Measurements from ENCODE around the gene KLHL22. TPM values are rescaled to one million over a fixed set of nuclear protein-coding genes. Genes with fewer than 3 reads are reported as not detected.

Gene KLHL22
- polyA plus RNA-seq, 4 donors = 5.9 to 15.1 (median 8.6) TPM

GRCh38 chr22:20439556-20439927, 56.1 kb downstream of the KLHL22 start:
- WGBS, 3 donors = 87 to 91% (median 87%) methylated on average over 4 of the region's 4 CpGs
- Histone ChIP-seq H3K27me3 (ENCODE audit: control insufficient read depth in 3 of 3, insufficient read depth in 3 of 3, low read length in 3 of 3) (peaks cover 15 to 46% (median 19%) of the 10 kb centered on the region in 3 donors), H3K4me1 (ENCODE audit: control insufficient read depth in 3 of 3, insufficient read depth in 2 of 3, low read depth in 1 of 3, low read length in 2 of 3) (peaks cover 0 to 21% (median 0%) of the 10 kb centered on the region in 3 donors), H3K27ac (ENCODE audit: low read depth in 1 of 3, low read length in 2 of 3) (no peak overlapping the region), H3K36me3 (ENCODE audit: control insufficient read depth in 3 of 3, insufficient read depth in 2 of 3, low read depth in 1 of 3, low read length in 3 of 3) (peaks cover 0 to 43% (median 3%) of the 10 kb centered on the region in 3 donors), H3K9me3 (ENCODE audit: control insufficient read depth in 2 of 2, insufficient read depth in 1 of 2, low read depth in 1 of 2, low read length in 1 of 2) (no peaks in the 10 kb centered on the region), H3K4me3 (ENCODE audit: low read depth in 1 of 3, low read length in 3 of 3) (no peak overlapping the region)
- FAIRE-seq (no peak), DNase-seq (no peak)

GRCh38 chr22:20438678-20439492, 56.7 kb downstream of the KLHL22 start:
- 61 to 68% (median 61%) methylated on average over 13 of the region's 13 CpGs for WGBS, 3 donors
- FAIRE-seq = no peak

GRCh38 chr22:20438427-20438677, 57.2 kb downstream of the KLHL22 start:
- WGBS, 3 donors = 33 to 48% (median 45%) methylated on average over 6 of the region's 6 CpGs

More at GRCh38 chr22:20438678-20439492, 56.7 kb downstream of the KLHL22 start:
- no peak for DNase-seq
- H3K9me3 ChIP-seq (ENCODE audit: control insufficient read depth in 2 of 2, insufficient read depth in 1 of 2, low read depth in 1 of 2, low read length in 1 of 2) = no peaks in the 10 kb centered on the region
- H3K27ac ChIP-seq (ENCODE audit: low read depth in 1 of 3, low read length in 2 of 3) = peak overlapping the region in 1 of 3 donors; percentile 74
- H3K27me3 ChIP-seq (ENCODE audit: control insufficient read depth in 3 of 3, insufficient read depth in 3 of 3, low read length in 3 of 3) = peaks cover 15 to 52% (median 20%) of the 10 kb centered on the region in 3 donors
- H3K4me1 ChIP-seq (ENCODE audit: control insufficient read depth in 3 of 3, insufficient read depth in 2 of 3, low read depth in 1 of 3, low read length in 2 of 3) = peaks cover 0 to 21% (median 0%) of the 10 kb centered on the region in 3 donors
- H3K4me3 ChIP-seq (ENCODE audit: low read depth in 1 of 3, low read length in 3 of 3) = peak overlapping the region in 1 of 3 donors; percentile 52
- peaks cover 0 to 38% (median 3%) of the 10 kb centered on the region in 3 donors for H3K36me3 ChIP-seq (ENCODE audit: control insufficient read depth in 3 of 3, insufficient read depth in 2 of 3, low read depth in 1 of 3, low read length in 3 of 3)

GRCh38 chr22:20437613-20438426, 57.8 kb downstream of the KLHL22 start, which contains the start of gene SCARF2:
Gene SCARF2, minus strand, starts transcription at chr22:20437825. Its CDS starts 71 bp downstream, at chr22:20437754.
- Histone ChIP-seq H3K9me3 (ENCODE audit: control insufficient read depth in 2 of 2, insufficient read depth in 1 of 2, low read depth in 1 of 2, low read length in 1 of 2) (no peaks in the 10 kb centered on the region), H3K4me3 (ENCODE audit: low read depth in 1 of 3, low read length in 3 of 3) (peak within 1 kb of the TSS; percentile 14 to 64 (median 46)), H3K4me1 (ENCODE audit: control insufficient read depth in 3 of 3, insufficient read depth in 2 of 3, low read depth in 1 of 3, low read length in 2 of 3) (peaks cover 0 to 21% (median 0%) of the 10 kb centered on the region in 3 donors), H3K36me3 (ENCODE audit: control insufficient read depth in 3 of 3, insufficient read depth in 2 of 3, low read depth in 1 of 3, low read length in 3 of 3) (peaks cover 0 to 38% (median 3%) of the 10 kb centered on the region in 3 donors), H3K27ac (ENCODE audit: low read depth in 1 of 3, low read length in 2 of 3) (peak within 1 kb of the TSS in 2 of 3 donors; percentile 53 to 74), H3K27me3 (ENCODE audit: control insufficient read depth in 3 of 3, insufficient read depth in 3 of 3, low read length in 3 of 3) (peaks cover 15 to 62% (median 27%) of the 10 kb centered on the region in 3 donors)
- DNase-seq (peak in 1 of 2 donors; percentile 58), FAIRE-seq (no peak)
- WGBS, 3 donors = 3 to 10% (median 7%) methylated on average over 61 to 95 of the region's 95 CpGs

More at GRCh38 chr22:20438427-20438677, 57.2 kb downstream of the KLHL22 start:
- H3K9me3 ChIP-seq (ENCODE audit: control insufficient read depth in 2 of 2, insufficient read depth in 1 of 2, low read depth in 1 of 2, low read length in 1 of 2) = no peaks in the 10 kb centered on the region
- peak overlapping the region in 2 of 3 donors; percentile 49 to 74 for H3K27ac ChIP-seq (ENCODE audit: low read depth in 1 of 3, low read length in 2 of 3)
- H3K4me1 ChIP-seq (ENCODE audit: control insufficient read depth in 3 of 3, insufficient read depth in 2 of 3, low read depth in 1 of 3, low read length in 2 of 3) = peaks cover 0 to 21% (median 0%) of the 10 kb centered on the region in 3 donors
- H3K27me3 ChIP-seq (ENCODE audit: control insufficient read depth in 3 of 3, insufficient read depth in 3 of 3, low read length in 3 of 3) = peaks cover 15 to 57% (median 23%) of the 10 kb centered on the region in 3 donors
- peaks cover 0 to 36% (median 3%) of the 10 kb centered on the region in 3 donors for H3K36me3 ChIP-seq (ENCODE audit: control insufficient read depth in 3 of 3, insufficient read depth in 2 of 3, low read depth in 1 of 3, low read length in 3 of 3)
- H3K4me3 ChIP-seq (ENCODE audit: low read depth in 1 of 3, low read length in 3 of 3) = peak overlapping the region in 2 of 3 donors; percentile 30 to 52
- no peak for DNase-seq
- FAIRE-seq = no peak

GRCh38 chr22:20436768-20437612, 58.6 kb downstream of the KLHL22 start:
- no peak for FAIRE-seq
- H3K36me3 ChIP-seq (ENCODE audit: control insufficient read depth in 3 of 3, insufficient read depth in 2 of 3, low read depth in 1 of 3, low read length in 3 of 3) = peaks cover 0 to 34% (median 0%) of the 10 kb centered on the region in 3 donors
- WGBS, 3 donors = 2 to 3% (median 2%) methylated on average over 45 to 61 of the region's 61 CpGs
- peak overlapping the region in 2 of 3 donors; percentile 53 to 60 for H3K27ac ChIP-seq (ENCODE audit: low read depth in 1 of 3, low read length in 2 of 3)
- H3K9me3 ChIP-seq (ENCODE audit: control insufficient read depth in 2 of 2, insufficient read depth in 1 of 2, low read depth in 1 of 2, low read length in 1 of 2) = peaks cover 0 to 3% of the 10 kb centered on the region in 2 donors
- peak overlapping the region; percentile 14 to 64 (median 46) for H3K4me3 ChIP-seq (ENCODE audit: low read depth in 1 of 3, low read length in 3 of 3)
- DNase-seq = no peak
- H3K27me3 ChIP-seq (ENCODE audit: control insufficient read depth in 3 of 3, insufficient read depth in 3 of 3, low read length in 3 of 3) = peaks cover 17 to 70% (median 27%) of the 10 kb centered on the region in 3 donors
- H3K4me1 ChIP-seq (ENCODE audit: control insufficient read depth in 3 of 3, insufficient read depth in 2 of 3, low read depth in 1 of 3, low read length in 2 of 3) = peaks cover 0 to 21% (median 0%) of the 10 kb centered on the region in 3 donors

GRCh38 chr22:20436307-20436767, 59.3 kb downstream of the KLHL22 start:
- peak overlapping the region; percentile 14 to 64 (median 46) for H3K4me3 ChIP-seq (ENCODE audit: low read depth in 1 of 3, low read length in 3 of 3)
- peak overlapping the region in 2 of 3 donors; percentile 53 to 60 for H3K27ac ChIP-seq (ENCODE audit: low read depth in 1 of 3, low read length in 2 of 3)
- peaks cover 0 to 21% (median 2%) of the 10 kb centered on the region in 3 donors for H3K4me1 ChIP-seq (ENCODE audit: control insufficient read depth in 3 of 3, insufficient read depth in 2 of 3, low read depth in 1 of 3, low read length in 2 of 3)
- peaks cover 0 to 30% (median 0%) of the 10 kb centered on the region in 3 donors for H3K36me3 ChIP-seq (ENCODE audit: control insufficient read depth in 3 of 3, insufficient read depth in 2 of 3, low read depth in 1 of 3, low read length in 3 of 3)
- DNase-seq (peak in 1 of 2 donors; percentile 54), FAIRE-seq (no peak)
- H3K27me3 ChIP-seq (ENCODE audit: control insufficient read depth in 3 of 3, insufficient read depth in 3 of 3, low read length in 3 of 3) = peaks cover 19 to 77% (median 32%) of the 10 kb centered on the region in 3 donors
- peaks cover 0 to 3% of the 10 kb centered on the region in 2 donors for H3K9me3 ChIP-seq (ENCODE audit: control insufficient read depth in 2 of 2, insufficient read depth in 1 of 2, low read depth in 1 of 2, low read length in 1 of 2)
- 0 to 2% (median 1%) methylated on average over 13 to 56 of the region's 56 CpGs for WGBS, 3 donors

GRCh38 chr22:20435436-20436306, 59.9 kb downstream of the KLHL22 start:
- peak overlapping the region in 2 of 3 donors; percentile 23 to 46 for H3K4me3 ChIP-seq (ENCODE audit: low read depth in 1 of 3, low read length in 3 of 3)
- DNase-seq (no peak), FAIRE-seq (no peak)
- 52 to 60% (median 54%) methylated on average over 10 to 11 of the region's 11 CpGs for WGBS, 3 donors
- peaks cover 24 to 83% (median 38%) of the 10 kb centered on the region in 3 donors for H3K27me3 ChIP-seq (ENCODE audit: control insufficient read depth in 3 of 3, insufficient read depth in 3 of 3, low read length in 3 of 3)
- H3K27ac ChIP-seq (ENCODE audit: low read depth in 1 of 3, low read length in 2 of 3) = no peak overlapping the region
- peaks cover 0 to 24% (median 0%) of the 10 kb centered on the region in 3 donors for H3K36me3 ChIP-seq (ENCODE audit: control insufficient read depth in 3 of 3, insufficient read depth in 2 of 3, low read depth in 1 of 3, low read length in 3 of 3)
- H3K9me3 ChIP-seq (ENCODE audit: control insufficient read depth in 2 of 2, insufficient read depth in 1 of 2, low read depth in 1 of 2, low read length in 1 of 2) = peaks cover 0 to 3% of the 10 kb centered on the region in 2 donors
- peaks cover 1 to 23% (median 4%) of the 10 kb centered on the region in 3 donors for H3K4me1 ChIP-seq (ENCODE audit: control insufficient read depth in 3 of 3, insufficient read depth in 2 of 3, low read depth in 1 of 3, low read length in 2 of 3)

Data from small intestine (tissue), 7 donors.